GM19023 (cell line): ENCODE measurements around the gene ERGIC1.

Source experiments
- ATAC-seq: cut with Tn5 transposase; IDR thresholded peaks from one replicate; pipeline ENCODE4 v1.9.1; 2021; ENCODE audit warnings: mild to moderate bottlenecking, moderate library complexity; ENCODE audit not compliant: unreplicated experiment

ERGIC1 gene

GRCh38 chr5:172941067-172941516, 107.0 kb downstream of the ERGIC1 start:
- ATAC-seq: no peak

GRCh38 chr5:172942556-172942955, 108.5 kb downstream of the ERGIC1 start:
- ATAC-seq: no peak

- no peak for ATAC-seq
These were observed 109.3 kb downstream of the ERGIC1 start for GRCh38 chr5:172943283-172943841.

- no peak for ATAC-seq
These were observed 109.9 kb downstream of the ERGIC1 start for GRCh38 chr5:172943906-172944305.

GRCh38 chr5:172944741-172945140, 110.7 kb downstream of the ERGIC1 start:
- no peak for ATAC-seq

GRCh38 chr5:172945151-172945550, 111.1 kb downstream of the ERGIC1 start:
- no peak for ATAC-seq

GRCh38 chr5:172946146-172946545, 112.1 kb downstream of the ERGIC1 start:
- no peak for ATAC-seq

- ATAC-seq: no peak
These were observed 115.4 kb downstream of the ERGIC1 start for GRCh38 chr5:172949426-172949825.

- ATAC-seq: no peak
These were observed 116.3 kb downstream of the ERGIC1 start for GRCh38 chr5:172950176-172950965.

- no peak for ATAC-seq
These were observed 117.5 kb downstream of the ERGIC1 start for GRCh38 chr5:172951371-172952033.

- no peak for ATAC-seq
These were observed 118.0 kb downstream of the ERGIC1 start for GRCh38 chr5:172952034-172952511.

- no peak for ATAC-seq
These were observed 120.0 kb downstream of the ERGIC1 start for GRCh38 chr5:172953776-172954675.

- no peak for ATAC-seq
These were observed 120.7 kb downstream of the ERGIC1 start for GRCh38 chr5:172954751-172955159.

GRCh38 chr5:172956228-172956627, 122.2 kb downstream of the ERGIC1 start:
- no peak for ATAC-seq

- no peak for ATAC-seq
These were observed 122.9 kb downstream of the ERGIC1 start for GRCh38 chr5:172956936-172957335.

- no peak for ATAC-seq
These were observed 123.4 kb downstream of the ERGIC1 start for GRCh38 chr5:172957458-172957857.

GRCh38 chr5:172958331-172959046, 124.4 kb downstream of the ERGIC1 start:
- ATAC-seq: peak; percentile 71

GRCh38 chr5:172959824-172960799, 126.1 kb downstream of the ERGIC1 start:
- ATAC-seq: no peak

- no peak for ATAC-seq
These were observed 135.9 kb downstream of the ERGIC1 start for GRCh38 chr5:172969921-172970320.
